NCI-H748 (cell line): ENCODE measurements around the gene PRSS48.
"Not testable (repeated sequence)": the region's sequence is repeated elsewhere in the genome, so short reads cannot be mapped to it uniquely, and the experiment has no call there.

Experiments used
- DNase-seq: peaks from one replicate; lab custom pipeline; 2025; ENCODE audit not compliant: unreplicated experiment; lab: John Stamatoyannopoulos, UW

Gene PRSS48

DNA sequence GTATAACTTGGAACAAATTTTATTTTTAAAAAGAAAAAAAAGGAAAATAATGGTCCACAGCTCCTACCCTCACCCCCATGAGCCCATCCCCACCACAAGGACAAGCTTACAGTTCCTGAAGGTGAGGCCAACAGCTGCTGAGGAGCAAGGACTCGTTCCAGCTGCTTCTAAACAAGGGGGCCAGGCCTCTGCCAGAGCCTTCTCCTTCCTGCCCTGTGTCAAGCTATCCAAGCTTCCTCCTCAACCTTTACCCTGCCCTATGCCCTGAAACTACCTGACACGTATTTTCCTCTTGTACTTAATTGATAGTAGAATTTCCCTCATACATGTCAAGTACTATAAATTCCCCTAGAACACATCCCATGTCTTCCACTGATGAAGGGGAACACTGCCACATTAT is 39.7 kb downstream of the PRSS48 start:
- no peak for DNase-seq

DNA sequence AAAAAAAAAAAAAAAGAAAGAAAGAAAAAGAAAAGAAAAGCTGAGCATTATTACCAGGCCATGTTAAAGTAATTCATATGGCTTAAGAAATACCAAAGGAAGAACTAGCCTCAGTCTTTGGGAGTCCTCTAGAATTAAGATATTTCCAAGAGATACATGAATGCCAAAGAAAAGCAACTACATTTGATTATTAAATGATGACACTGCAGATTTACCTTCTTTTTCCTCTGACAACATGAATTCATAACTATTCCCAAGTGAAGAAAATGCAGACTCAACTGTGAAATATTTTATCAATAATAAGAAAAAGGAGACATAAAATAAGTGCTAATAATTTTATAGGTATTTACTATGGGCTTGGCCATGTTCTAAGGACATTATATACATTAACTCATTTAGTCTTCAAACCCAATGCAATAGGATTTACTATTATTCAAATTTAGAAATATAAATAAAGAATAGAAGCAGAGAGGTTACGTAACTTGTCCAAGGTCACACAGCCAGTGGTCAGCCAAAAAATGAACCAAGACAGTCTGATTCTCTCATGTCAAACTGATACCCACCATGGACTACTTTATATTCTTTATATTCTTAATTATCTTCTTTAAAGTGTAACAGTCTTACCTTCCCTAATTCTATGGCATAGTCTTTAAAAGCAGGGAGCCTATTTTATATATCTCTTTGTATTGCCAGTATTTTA is 41.5 kb downstream of the PRSS48 start:
- no peak for DNase-seq

DNA sequence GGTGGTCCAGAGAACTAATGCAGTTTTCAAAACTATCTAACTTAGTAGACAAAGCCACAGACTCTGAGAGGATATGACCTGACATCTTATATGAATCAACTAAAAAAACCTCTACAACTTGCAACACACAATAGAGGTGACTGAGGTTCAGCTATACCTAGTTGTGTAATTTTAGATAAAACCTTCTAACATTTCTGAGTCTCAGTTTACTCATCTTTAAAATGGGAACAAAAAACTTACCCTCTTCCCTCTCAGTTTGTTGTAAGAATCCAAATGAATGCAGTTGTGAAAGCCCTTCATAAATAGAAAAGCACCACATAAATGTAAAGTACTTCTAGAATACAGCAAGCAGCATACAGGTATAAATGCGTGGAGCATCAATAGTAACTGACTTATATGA is 42.5 kb downstream of the PRSS48 start:
- DNase-seq = no peak

DNA sequence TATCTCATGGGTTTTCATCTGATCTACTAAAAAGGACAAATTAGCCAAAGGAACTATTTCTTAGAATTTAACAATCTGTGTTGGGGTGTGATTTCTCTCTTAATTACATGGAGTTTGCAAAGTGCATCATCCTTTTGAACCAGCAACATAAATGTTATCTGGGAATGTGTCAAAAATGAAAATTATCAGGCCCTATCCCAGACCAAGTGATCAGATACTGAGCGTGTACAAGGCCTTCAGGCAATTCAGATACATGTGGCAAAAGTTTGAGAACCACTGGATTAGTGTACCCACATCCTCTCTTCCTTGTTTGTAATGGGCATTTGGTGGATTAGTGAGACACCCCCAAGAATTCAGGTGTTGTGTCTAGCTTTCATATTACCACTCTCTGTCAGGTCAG is 44.6 kb downstream of the PRSS48 start:
- DNase-seq = no peak

DNA sequence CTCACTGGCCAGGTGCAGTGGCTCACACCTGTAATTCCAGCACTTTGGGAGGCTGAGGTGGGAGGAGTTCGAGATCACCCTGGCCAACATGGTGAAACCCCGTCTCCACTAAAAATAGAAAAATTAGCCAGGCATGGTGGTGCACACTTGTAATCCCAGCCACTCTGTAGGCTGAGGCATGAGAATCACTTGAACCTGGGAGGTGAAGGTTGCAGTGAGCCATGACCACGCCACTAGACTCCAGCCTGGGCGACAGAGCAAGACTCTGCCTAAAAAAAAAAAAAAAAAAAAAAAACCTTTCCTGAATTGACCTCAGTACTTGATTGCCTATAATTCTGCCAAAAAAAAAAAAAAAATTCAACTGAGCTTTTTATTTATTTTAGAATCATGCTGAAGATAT is 45.2 kb downstream of the PRSS48 start:
- not testable (repeated sequence) for DNase-seq

DNA sequence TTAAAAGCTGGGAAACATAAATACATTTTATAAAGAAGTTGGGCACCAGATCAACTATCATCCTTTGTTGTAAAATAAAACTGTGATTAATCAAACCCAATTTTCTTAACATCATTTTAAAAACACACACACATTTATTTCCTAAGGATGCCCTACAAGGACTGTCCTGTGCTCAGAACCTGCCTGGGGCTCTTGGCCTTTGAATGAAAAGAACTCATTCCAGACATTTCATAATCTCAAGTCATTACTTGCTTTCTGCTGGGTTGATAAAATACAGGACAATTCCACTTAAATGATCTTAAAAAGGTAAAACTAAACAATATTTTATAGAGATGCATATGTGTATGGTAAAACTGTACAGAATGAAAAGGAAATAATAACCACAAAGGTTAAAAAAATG is 45.6 kb downstream of the PRSS48 start:
- no peak for DNase-seq

DNA sequence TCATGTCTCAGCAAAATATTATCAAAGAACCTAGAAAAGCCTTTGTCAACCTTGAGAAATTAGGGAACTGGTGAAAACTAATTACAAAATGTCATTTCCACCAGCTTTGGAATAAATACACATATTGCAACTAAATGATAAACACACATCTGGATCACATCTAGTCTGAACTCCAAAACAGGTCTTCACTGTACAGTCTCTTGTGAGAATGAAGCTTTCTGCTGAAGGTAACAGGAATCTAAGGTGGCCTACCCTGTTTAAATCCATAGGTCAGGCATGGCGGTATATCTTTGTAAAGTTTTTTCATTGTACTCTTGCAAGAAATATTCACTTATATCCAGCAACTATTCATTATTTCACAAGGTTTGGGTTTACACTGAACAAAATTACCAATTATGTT is 46.7 kb downstream of the PRSS48 start:
- no peak for DNase-seq

DNA sequence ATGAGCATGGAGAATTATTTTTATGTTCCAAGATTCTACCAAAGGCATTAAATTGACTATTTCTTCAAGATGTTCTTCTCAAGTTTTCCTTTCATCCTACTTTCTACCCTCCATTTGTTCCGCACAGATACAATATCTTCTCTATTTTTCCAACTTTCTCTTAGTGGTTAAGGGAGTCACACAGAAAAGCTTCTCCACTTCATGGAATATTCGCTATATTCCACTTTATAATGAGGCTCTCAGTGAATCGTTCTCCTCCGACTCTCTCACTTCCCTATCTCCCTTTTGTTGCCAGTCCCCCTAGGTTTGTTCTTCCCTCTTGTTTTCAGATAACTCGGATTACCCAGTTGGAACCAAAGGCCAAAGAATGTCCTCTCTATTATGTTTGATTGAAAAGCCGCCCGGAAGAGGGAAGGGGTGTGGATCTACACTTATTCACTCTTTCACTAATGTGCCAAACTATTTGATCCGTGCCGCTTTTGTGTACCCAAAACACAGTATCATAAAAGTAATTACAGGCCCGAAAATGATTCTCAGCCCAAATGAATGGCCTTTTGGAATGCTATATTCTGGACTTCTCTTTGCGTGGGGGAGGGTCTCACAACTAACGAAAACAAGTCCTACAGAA is 47.3 kb downstream of the PRSS48 start:
- peak; percentile 60 for DNase-seq

DNA sequence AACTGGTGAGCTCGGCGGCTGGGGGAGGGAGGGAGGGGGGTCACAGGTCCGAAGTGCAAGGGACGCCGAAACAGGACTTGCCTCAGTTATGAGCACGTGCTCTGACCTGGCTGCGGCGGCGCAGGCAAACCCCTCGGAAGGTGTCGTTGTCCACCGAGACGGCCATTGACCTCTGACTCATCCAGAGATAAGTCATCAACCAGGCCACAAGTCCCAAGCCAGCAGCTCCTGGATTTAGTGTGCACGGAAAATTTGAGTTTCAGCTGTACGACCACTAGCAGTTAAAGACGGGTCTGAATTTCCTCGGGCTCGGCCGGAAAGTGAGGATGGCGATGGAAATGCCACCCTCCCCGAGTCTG is 47.8 kb downstream of the PRSS48 start:
- DNase-seq = peak; percentile 60

DNA sequence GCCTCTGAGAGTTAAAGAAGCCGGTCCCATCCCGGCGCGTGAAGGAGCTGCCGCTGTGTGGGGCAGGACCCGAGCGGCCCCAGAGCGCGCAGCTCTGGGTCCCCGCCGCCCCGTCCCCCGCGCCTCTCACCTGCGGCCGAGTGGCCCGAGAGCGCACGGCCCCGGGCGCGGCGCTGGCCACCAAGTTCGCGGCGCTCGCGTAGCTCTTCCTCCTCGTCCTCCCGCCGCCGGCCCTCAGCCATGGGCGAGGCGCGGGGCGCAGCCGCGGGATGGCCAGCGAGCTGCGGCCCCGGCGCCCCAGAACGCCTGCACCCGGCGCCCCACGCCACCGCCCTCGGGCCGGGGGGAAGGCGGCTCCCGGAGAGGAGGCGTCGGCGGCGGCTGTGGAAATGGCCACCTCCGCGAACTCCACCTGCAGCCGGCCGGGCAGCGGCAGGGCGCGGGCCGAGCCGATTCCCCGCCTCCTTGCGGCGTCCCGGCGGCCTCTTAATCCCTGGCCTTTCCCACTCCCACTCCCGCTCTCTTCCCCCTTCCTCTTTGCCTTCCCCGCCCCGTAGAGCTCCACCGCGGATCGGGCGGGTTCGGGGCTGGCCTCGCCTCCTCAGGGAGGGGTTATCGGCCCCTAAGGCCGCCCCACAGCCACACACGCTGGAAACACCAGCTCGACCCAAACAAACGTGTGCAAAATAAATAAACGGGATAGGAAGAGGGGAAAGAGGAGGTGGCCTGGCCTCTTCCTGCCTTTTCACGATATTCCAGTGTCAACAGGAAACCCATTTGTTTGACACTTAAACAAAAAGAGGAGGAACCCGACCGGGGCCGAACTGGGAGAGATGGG is 48.4 kb downstream of the PRSS48 start, which contains the start of gene SH3D19:
TSS of gene SH3D19 (minus strand) at position 495 of the 838 bp plus-strand sequence. CDS start at position 242, 253 bp downstream.
- DNase-seq = peak; percentile 64

DNA sequence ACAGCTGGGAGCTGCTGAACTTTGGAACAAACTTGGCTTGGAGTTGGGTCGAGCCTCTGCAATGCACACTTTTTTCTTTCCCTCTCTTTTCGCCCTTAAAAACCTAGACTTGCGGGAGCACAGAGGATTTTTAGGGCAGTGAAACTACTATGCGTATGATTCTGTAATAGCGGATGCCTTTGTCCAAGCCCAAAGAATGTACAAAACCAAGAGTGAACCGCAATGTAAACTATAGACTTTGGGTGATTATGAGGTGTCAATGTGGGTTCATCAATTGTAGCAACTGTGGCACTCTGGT is 48.9 kb downstream of the PRSS48 start:
- DNase-seq = no peak

DNA sequence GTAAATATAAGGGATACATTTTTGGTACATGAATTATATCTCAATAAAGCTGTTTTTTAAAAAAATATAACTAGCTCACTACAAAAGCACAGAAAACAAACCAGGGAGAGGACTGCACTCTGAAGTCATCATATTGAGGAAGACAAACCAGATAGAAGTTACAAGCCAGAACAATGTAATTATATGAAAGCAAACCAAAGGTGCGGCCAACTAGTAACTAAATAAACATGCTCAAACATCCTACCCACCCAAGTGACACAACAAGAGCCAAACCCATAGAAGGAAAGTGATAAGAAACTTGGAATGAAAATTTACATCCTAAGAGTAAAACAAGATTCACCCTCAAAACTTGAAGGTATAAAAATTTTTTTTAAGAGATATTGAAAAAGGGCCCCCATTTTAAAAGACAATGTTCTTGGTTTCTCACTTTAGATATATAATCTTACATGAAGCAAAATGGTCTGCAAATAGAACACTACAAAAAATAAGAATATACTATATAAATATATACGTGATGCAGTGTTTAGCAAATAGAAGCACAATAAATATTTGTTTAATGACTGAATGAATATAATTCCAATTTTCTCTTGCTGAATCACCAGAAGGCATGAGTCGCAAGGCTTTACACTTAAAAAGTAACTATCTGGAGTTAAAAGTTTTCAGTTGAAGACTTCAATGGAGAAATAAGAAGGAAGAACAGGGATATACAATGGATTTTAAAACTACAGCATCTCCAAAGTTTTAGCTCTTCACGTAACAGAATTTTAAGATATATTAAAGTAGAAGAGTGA is 52.5 kb downstream of the PRSS48 start:
- DNase-seq = no peak

DNA sequence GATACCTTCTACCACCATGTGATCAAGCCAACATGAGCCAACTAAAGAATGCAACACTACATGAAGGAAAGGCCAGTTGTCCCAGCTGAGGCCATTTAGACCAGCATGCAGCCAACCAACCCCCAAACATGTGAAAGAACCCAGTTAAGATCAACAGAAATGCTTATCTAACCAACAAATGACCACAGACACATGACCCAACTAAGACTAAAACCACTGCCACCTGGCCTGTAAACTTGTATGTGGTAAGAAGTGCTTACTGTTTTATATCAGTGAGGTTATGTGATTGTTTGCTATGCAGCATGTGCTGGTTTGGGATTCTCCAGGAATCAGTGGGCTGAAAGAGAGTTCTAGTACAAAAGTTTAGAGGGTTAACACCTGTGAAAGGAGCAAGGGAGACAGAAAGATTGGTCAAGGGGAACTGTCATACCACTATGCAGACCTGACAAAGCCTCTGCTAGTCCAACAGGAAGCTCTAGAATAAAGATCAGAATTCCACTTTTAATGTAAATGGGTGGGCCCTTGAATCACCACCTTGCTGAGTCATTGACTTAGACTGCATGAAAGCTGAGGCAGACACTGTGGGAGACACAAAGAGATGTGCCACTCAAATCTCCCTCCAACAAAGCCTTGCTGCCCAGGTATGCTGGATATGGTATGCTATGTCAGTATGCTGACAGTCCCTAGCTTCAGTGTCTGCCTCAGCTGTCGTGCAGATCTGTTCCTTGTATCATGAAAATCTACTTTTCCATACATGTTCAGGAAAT is 54.5 kb downstream of the PRSS48 start:
- DNase-seq = no peak

DNA sequence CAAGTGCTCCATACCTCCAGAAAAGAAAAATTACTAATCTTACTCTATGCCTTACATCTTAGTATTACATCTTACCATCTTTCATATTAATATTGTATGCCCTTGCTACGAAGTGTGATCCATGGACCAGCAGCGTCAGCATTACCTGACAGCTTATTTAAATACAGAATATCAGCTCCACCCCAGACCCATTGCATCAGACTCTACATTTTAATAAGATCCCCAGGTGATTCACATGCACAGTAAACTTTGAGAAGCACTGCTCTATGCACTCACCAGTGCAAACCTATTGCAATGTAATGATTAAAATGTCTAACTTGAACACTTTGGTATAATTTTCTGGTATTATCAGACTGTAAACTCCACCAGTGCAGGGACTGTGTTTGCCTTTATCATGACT is 62.5 kb downstream of the PRSS48 start:
- no peak for DNase-seq

DNA sequence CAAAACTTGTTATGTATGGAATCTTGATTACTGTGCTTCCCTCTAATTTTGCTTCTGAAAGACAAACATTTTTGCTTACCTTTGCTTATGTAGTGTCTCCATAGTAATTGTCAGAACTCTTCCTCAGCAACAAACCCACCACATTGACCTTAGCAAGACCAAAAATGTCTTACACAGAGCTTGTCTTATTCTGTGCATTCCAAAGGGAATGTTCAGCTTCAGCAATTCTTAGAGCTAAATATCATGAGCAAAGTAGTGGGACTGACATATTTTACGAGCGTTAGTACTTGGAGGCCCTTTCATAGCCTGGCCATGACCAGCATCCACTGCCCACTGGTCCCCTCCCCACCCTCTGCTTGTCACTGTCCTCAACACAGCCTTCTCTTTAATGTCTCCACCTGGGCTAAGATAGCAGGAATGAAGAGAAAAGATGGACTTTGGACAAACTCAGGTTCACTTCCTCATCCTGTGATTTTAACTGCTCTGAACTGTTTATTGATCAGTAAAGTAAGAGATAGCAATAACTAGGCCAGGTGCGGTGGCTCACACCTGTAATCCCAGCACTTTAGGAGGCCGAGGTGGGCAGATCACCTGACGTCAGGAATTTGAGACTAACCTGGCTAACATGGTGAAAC is 63.9 kb downstream of the PRSS48 start:
- DNase-seq = no peak
